ENCODE results near the gene KCNMA1. TPM values are rescaled to one million over a fixed set of nuclear protein-coding genes. Genes with fewer than 3 reads are reported as not detected.
A peak's percentile ranks its signal among the peaks of the same experiment; 100 is the strongest.

The KCNMA1 gene
- total RNA-seq, 2 donors from 2014 or later = 23.2 to 44.5 TPM

- Histone ChIP-seq H3K27me3 (no peaks in the 10 kb centered on the region), H3K36me3 (no peaks in the 10 kb centered on the region), H3K9ac (ENCODE audit: low read depth in 2 of 2, low read length in 2 of 2) (no peak overlapping the region), H3K27ac (no peak overlapping the region), H3K9me3 (no peaks in the 10 kb centered on the region), H3K4me1 (no peaks in the 10 kb centered on the region), H3K4me3 (no peak overlapping the region)
- no peak for TF ChIP-seq CTCF (IDR thresholded peaks at IDR 0.05)
- intact Hi-C loops (cut with DNase I) = no loop called here
- no peak for DNase-seq
These were observed 594.7 kb downstream of the KCNMA1 start for GRCh38 chr10:77042706-77043419.

GRCh38 chr10:77041636-77042258, 595.9 kb downstream of the KCNMA1 start:
- no peaks in the 10 kb centered on the region for H3K27me3 ChIP-seq
- no peak overlapping the region for H3K4me3 ChIP-seq
- DNase-seq = peak; percentile 20
- no peaks in the 10 kb centered on the region for H3K36me3 ChIP-seq
- intact Hi-C loops (cut with DNase I) = no loop called here
- H3K4me1 ChIP-seq = no peaks in the 10 kb centered on the region
- no peaks in the 10 kb centered on the region for H3K9me3 ChIP-seq
- TF ChIP-seq CTCF (IDR thresholded peaks at IDR 0.05) = no peak
- H3K9ac ChIP-seq (ENCODE audit: low read depth in 2 of 2, low read length in 2 of 2) = no peak overlapping the region
- H3K27ac ChIP-seq = no peak overlapping the region

GRCh38 chr10:77038407-77038806, 599.2 kb downstream of the KCNMA1 start:
- H3K36me3 ChIP-seq = no peaks in the 10 kb centered on the region
- no peak overlapping the region for H3K27ac ChIP-seq
- no peaks in the 10 kb centered on the region for H3K27me3 ChIP-seq
- no peak overlapping the region for H3K4me3 ChIP-seq
- no peak overlapping the region for H3K9ac ChIP-seq (ENCODE audit: low read depth in 2 of 2, low read length in 2 of 2)
- no peak for DNase-seq
- no peaks in the 10 kb centered on the region for H3K4me1 ChIP-seq
- intact Hi-C loops (cut with DNase I) = no loop called here
- no peak for TF ChIP-seq CTCF (IDR thresholded peaks at IDR 0.05)
- H3K9me3 ChIP-seq = no peaks in the 10 kb centered on the region

GRCh38 chr10:77037735-77038403, 599.7 kb downstream of the KCNMA1 start:
- no peaks in the 10 kb centered on the region for H3K27me3 ChIP-seq
- no peak overlapping the region for H3K9ac ChIP-seq (ENCODE audit: low read depth in 2 of 2, low read length in 2 of 2)
- no peaks in the 10 kb centered on the region for H3K4me1 ChIP-seq
- no peak overlapping the region for H3K27ac ChIP-seq
- H3K4me3 ChIP-seq = no peak overlapping the region
- DNase-seq = no peak
- no peaks in the 10 kb centered on the region for H3K36me3 ChIP-seq
- intact Hi-C loops (cut with DNase I) = no loop called here
- no peak for TF ChIP-seq CTCF (IDR thresholded peaks at IDR 0.05)
- no peaks in the 10 kb centered on the region for H3K9me3 ChIP-seq

- Histone ChIP-seq H3K9ac (ENCODE audit: low read depth in 2 of 2, low read length in 2 of 2) (no peak overlapping the region), H3K27ac (no peak overlapping the region), H3K9me3 (no peaks in the 10 kb centered on the region), H3K27me3 (no peaks in the 10 kb centered on the region), H3K36me3 (no peaks in the 10 kb centered on the region), H3K4me1 (no peaks in the 10 kb centered on the region), H3K4me3 (no peak overlapping the region)
- peak; percentile 48 for TF ChIP-seq CTCF (IDR thresholded peaks at IDR 0.05)
- intact Hi-C loops (cut with DNase I) = no loop called here
- DNase-seq = no peak
These were observed 600.4 kb downstream of the KCNMA1 start for GRCh38 chr10:77036993-77037734.
